Smooth muscle cell of the brain vasculature (primary cell): ENCODE data around the gene CCR5.
"Not testable (repeated sequence)": the region's sequence is repeated elsewhere in the genome, so short reads cannot be mapped to it uniquely, and the experiment has no call there.

Experiments
- DNase-seq: peaks from one replicate; pipeline ENCODE4 v3.0.0-alpha.2; 2012; ENCODE audit warnings: low read depth, low spot score

Gene CCR5

GRCh38 chr3:46383211-46383950 is 12.6 kb downstream of the CCR5 start:
- DNase-seq = no peak

GRCh38 chr3:46383951-46384330 is 13.2 kb downstream of the CCR5 start:
- no peak for DNase-seq

GRCh38 chr3:46386205-46386604 is 15.5 kb downstream of the CCR5 start:
- DNase-seq = no peak

- not testable (repeated sequence) for DNase-seq
These were observed 18.1 kb downstream of the CCR5 start for GRCh38 chr3:46388847-46389246.

GRCh38 chr3:46389306-46389705 is 18.6 kb downstream of the CCR5 start:
- DNase-seq = no peak

GRCh38 chr3:46391526-46391925 is 20.8 kb downstream of the CCR5 start:
- not testable (repeated sequence) for DNase-seq

GRCh38 chr3:46393011-46393410 is 22.3 kb downstream of the CCR5 start:
- DNase-seq = no peak

GRCh38 chr3:46393554-46394434 is 23.0 kb downstream of the CCR5 start:
- no peak for DNase-seq

GRCh38 chr3:46395210-46395661 is 24.5 kb downstream of the CCR5 start:
- DNase-seq = no peak

- no peak for DNase-seq
These were observed 25.2 kb downstream of the CCR5 start for GRCh38 chr3:46395766-46396530.

GRCh38 chr3:46397111-46397510 is 26.4 kb downstream of the CCR5 start:
- no peak for DNase-seq

GRCh38 chr3:46398186-46398955 is 27.6 kb downstream of the CCR5 start:
- DNase-seq = no peak

- DNase-seq = no peak
These were observed 28.4 kb downstream of the CCR5 start for GRCh38 chr3:46399098-46399497.

GRCh38 chr3:46399557-46399956 is 28.8 kb downstream of the CCR5 start:
- no peak for DNase-seq

GRCh38 chr3:46400000-46400734 is 29.4 kb downstream of the CCR5 start:
- DNase-seq = no peak

GRCh38 chr3:46400846-46401245 is 30.1 kb downstream of the CCR5 start:
- DNase-seq = no peak

GRCh38 chr3:46401579-46401978 is 30.8 kb downstream of the CCR5 start:
- DNase-seq = no peak

GRCh38 chr3:46402902-46403301 is 32.2 kb downstream of the CCR5 start:
- not testable (repeated sequence) for DNase-seq

GRCh38 chr3:46405301-46406019 is 34.7 kb downstream of the CCR5 start:
- no peak for DNase-seq

GRCh38 chr3:46406443-46406787 is 35.7 kb downstream of the CCR5 start:
- no peak for DNase-seq
